Esophagus muscularis mucosa (tissue), 4 donors: ENCODE measurements around the gene NUDCD2. TPM values are rescaled to one million over a fixed set of nuclear protein-coding genes. Genes with fewer than 3 reads are reported as not detected.

Experiments used
- DNase-seq: peaks from one replicate; pipeline ENCODE4 v3.0.0-alpha.2; 2017; ENCODE audit errors: extremely low spot score
- H3K27ac ChIP-seq, 4 donors: fragments of 200-600 bp; sonication (generic); replicated peaks in 1 of 4; 1 replicate in 3 of 4; 2 replicates in 1 of 4; pipeline ENCODE4 v1.5.1; 2016 to 2019; ENCODE audit warnings: mild to moderate bottlenecking in 1 of 4
- H3K27me3 ChIP-seq, 4 donors: fragments of 200-600 bp; sonication (generic); one replicate each; pipeline versions ENCODE4 v1.5.1 to v1.6.0; 2016 to 2019
- H3K36me3 ChIP-seq, 4 donors: fragments of 200-600 bp; sonication (generic); one replicate each; pipeline ENCODE4 v1.5.1; 2016 to 2019
- H3K4me1 ChIP-seq, 4 donors: fragments of 200-600 bp; sonication (generic); one replicate each; pipeline ENCODE4 v1.5.1; 2016 to 2019
- H3K4me3 ChIP-seq, 4 donors: fragments of 200-600 bp; sonication (generic); 1 replicate in 2 of 4; 2 replicates in 2 of 4; pipeline ENCODE4 v1.5.1; 2016 to 2019; ENCODE audit warnings: mild to moderate bottlenecking in 4 of 4, moderate library complexity in 1 of 4
- H3K9me3 ChIP-seq, 4 donors: fragments of 200-600 bp; sonication (generic); 1 replicate in 3 of 4; 2 replicates in 1 of 4; pipeline ENCODE4 v1.5.1; 2016 to 2019
- CTCF ChIP-seq, 3 experiments: fragments of 200-600 bp in 2 of 3; fragments of 450-650 bp in 1 of 3; sonication (generic) in 2 of 3; IDR thresholded peaks; one replicate each; pipeline ENCODE4 v1.5.1; 2017 to 2019; ENCODE audit warnings: antibody characterized with exemption in 3 of 3, mild to moderate bottlenecking in 2 of 3, moderate library complexity in 1 of 3
- EP300 ChIP-seq: sonication (generic); formaldehyde crosslinking; IDR thresholded peaks from one replicate; pipeline ENCODE4 v1.6.1; 2017; ENCODE audit warnings: antibody characterized with exemption
- POLR2A ChIP-seq: fragments of 450-650 bp; IDR thresholded peaks from one replicate; pipeline ENCODE4 v1.6.1; 2017; ENCODE audit warnings: antibody characterized with exemption, moderate library complexity, mild to moderate bottlenecking, low read depth
- POLR2AphosphoS5 ChIP-seq, 2 donors: sonication (generic); formaldehyde crosslinking; IDR thresholded peaks; one replicate each; pipeline ENCODE4 v1.6.1; 2017; ENCODE audit warnings: antibody characterized with exemption in 2 of 2
- whole genome bisulfite sequencing: methylation state at CpG from one replicate; pipeline ENCODE4 v1.1.5; 2018; 5-methylcytosine and 5-hydroxymethylcytosine counted together
- intact Hi-C: fragments of 100-400 bp; cut with DNase I; formaldehyde crosslinking; loops from one replicate; pipeline ENCODE4 v1.15.1; 2023
- total RNA-seq, 4 donors: library from RNA; depleted of rRNA; stranded (reverse); fragments of >200 nt; gene quantifications; one replicate each; pipeline versions ENCODE4 v1.1.0 to v1.2.1, GENCODE V29; 2016

NUDCD2 gene
- total RNA-seq, 4 donors from 2014 or later = 7.6 to 12.5 (median 9.7) TPM

GRCh38 chr5:163505368-163506094, 45.6 kb upstream of the NUDCD2 start, which contains the start of gene MAT2B:
MAT2B (plus strand) TSS chr5:163505619; CDS start chr5:163505687, 68 bp downstream.
- peaks cover 29 to 66% (median 60%) of the 10 kb centered on the region in 4 donors for H3K4me1 ChIP-seq
- TF ChIP-seq POLR2A = peak; percentile 76
- TF ChIP-seq EP300 = no peak
- TF ChIP-seq CTCF (IDR thresholded peaks at IDR 0.05) = peak; percentile 41 to 53 (median 49)
- peak; percentile 92 to 97 for TF ChIP-seq POLR2AphosphoS5 (IDR thresholded peaks at IDR 0.05)
- WGBS = 0% methylated on average over 62 of the region's 64 CpGs
- H3K9me3 ChIP-seq = no peaks in the 10 kb centered on the region
- DNase-seq = peak; percentile 99
- no peaks in the 10 kb centered on the region for H3K27me3 ChIP-seq
- intact Hi-C loops = no loop called here
- no peaks in the 10 kb centered on the region for H3K36me3 ChIP-seq
- H3K4me3 ChIP-seq = peak within 1 kb of the TSS; percentile 65 to 87 (median 83)
- peak within 1 kb of the TSS; percentile 92 to 98 (median 97) for H3K27ac ChIP-seq

GRCh38 chr5:163505049-163505367, 45.1 kb upstream of the NUDCD2 start:
- Histone ChIP-seq H3K27me3 (no peaks in the 10 kb centered on the region), H3K27ac (peak overlapping the region; percentile 92 to 98 (median 97)), H3K4me3 (peak overlapping the region; percentile 65 to 87 (median 83)), H3K9me3 (no peaks in the 10 kb centered on the region), H3K36me3 (no peaks in the 10 kb centered on the region), H3K4me1 (peaks cover 24 to 62% (median 55%) of the 10 kb centered on the region in 4 donors)
- TF ChIP-seq CTCF (IDR thresholded peaks at IDR 0.05) (no peak), POLR2AphosphoS5 (IDR thresholded peaks at IDR 0.05) (no peak), POLR2A (no peak), EP300 (no peak)
- intact Hi-C loops = no loop called here
- 2% methylated on average over 7 of the region's 7 CpGs for WGBS
- no peak for DNase-seq

- no peaks in the 10 kb centered on the region for H3K27me3 ChIP-seq
- peak overlapping the region; percentile 92 to 98 (median 97) for H3K27ac ChIP-seq
- TF ChIP-seq CTCF (IDR thresholded peaks at IDR 0.05) = no peak
- TF ChIP-seq POLR2AphosphoS5 (IDR thresholded peaks at IDR 0.05) = peak in 1 of 2 donors; percentile 51
- TF ChIP-seq POLR2A = no peak
- TF ChIP-seq EP300 = no peak
- WGBS = under 1% methylated on average over 27 of the region's 27 CpGs
- intact Hi-C loops = loop anchor here (5.0 kb wide), 1 partner anchor 42 kb away; the partner anchor contains the start of genes HMMR and NUDCD2
- no peak for DNase-seq
- H3K4me1 ChIP-seq = peaks cover 19 to 54% (median 48%) of the 10 kb centered on the region in 4 donors
- H3K4me3 ChIP-seq = peak overlapping the region; percentile 65 to 87 (median 83)
- H3K9me3 ChIP-seq = no peaks in the 10 kb centered on the region
- no peaks in the 10 kb centered on the region for H3K36me3 ChIP-seq
These were observed 44.4 kb upstream of the NUDCD2 start for GRCh38 chr5:163504079-163504931.

DNA sequence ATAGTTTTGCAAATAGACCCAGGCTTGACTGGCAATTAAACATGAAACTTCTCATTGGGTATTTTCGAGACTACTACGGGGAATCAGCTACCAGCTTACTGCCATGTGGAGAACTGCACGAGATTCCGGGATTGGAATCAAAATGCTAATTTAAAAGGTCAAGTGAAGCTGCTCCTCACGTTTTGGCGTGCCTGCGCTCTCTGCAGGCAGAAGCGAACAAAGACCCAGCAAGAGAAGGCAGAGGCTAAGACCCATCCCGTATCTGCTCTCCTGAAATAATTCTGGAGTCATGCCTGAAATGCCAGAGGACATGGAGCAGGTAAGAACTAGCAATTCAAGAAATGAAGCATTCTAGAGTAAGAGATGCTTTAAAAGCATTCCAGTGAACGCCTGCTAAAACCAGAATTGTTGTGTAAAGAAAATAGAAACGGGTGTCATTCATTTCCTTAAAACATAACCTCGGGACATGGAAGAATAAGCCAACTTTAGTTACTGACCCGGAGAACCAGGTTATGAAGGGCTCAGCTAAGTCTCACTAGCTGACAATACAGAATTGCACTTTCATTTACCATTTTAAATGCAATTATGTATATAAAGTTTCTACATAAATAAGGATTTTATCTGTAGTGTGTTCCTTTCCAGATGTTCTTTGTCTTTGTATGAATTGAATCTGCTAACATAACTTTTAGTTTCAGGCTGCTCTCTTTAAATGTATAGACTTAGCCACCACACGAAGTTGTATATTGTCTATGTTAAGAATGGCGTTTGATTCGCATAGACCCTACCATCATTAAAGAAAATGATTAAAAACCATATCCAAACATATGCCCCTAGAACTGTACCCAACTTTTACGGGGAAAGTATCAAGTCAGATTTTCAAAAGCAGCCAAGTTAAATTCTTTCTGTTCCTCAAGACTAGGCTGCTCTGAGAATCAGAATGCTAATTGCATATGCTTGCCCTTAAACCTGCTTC, 43.5 kb upstream of the NUDCD2 start:
- DNase-seq = peak; percentile 95
- H3K27me3 ChIP-seq = no peaks in the 10 kb centered on the region
- no peaks in the 10 kb centered on the region for H3K9me3 ChIP-seq
- peak overlapping the region; percentile 65 to 87 (median 83) for H3K4me3 ChIP-seq
- H3K36me3 ChIP-seq = no peaks in the 10 kb centered on the region
- H3K4me1 ChIP-seq = peaks cover 10 to 47% (median 39%) of the 10 kb centered on the region in 4 donors
- peak; percentile 74 to 76 for TF ChIP-seq POLR2AphosphoS5 (IDR thresholded peaks at IDR 0.05)
- TF ChIP-seq EP300 = no peak
- TF ChIP-seq POLR2A = no peak
- TF ChIP-seq CTCF (IDR thresholded peaks at IDR 0.05) = peak; percentile 28 to 46 (median 33)
- intact Hi-C loops = loop anchor here (5.0 kb wide), 1 partner anchor 41 kb away; the partner anchor contains the start of genes HMMR and NUDCD2
- 1% methylated on average over 17 of the region's 17 CpGs for WGBS
- H3K27ac ChIP-seq = peak overlapping the region; percentile 92 to 98 (median 97)
